Midbrain (tissue), 1 donor: ENCODE measurements around the gene CRADD.

ENCODE experiments used
- DNase-seq: peaks from one replicate; lab custom pipeline; 2025; lab: John Stamatoyannopoulos, UW

The CRADD gene

GRCh38 chr12:93938931-93939330 lies 261.8 kb downstream of the CRADD start:
- DNase-seq: no peak

- DNase-seq: no peak
Observed at GRCh38 chr12:93939641-93940325, 262.6 kb downstream of the CRADD start.

GRCh38 chr12:93943780-93944179 lies 266.6 kb downstream of the CRADD start:
- DNase-seq: no peak

- no peak for DNase-seq
Observed at GRCh38 chr12:93944201-93944600, 267.0 kb downstream of the CRADD start.
